Stimulated activated CD8-positive, alpha-beta memory T cell treated with anti-CD3 and anti-CD28 coated beads, Interleukin-15, amount 100 ng/mL, for 4 hours (primary cell): ENCODE data around the gene FBXL20.
"Not testable (repeated sequence)": the region's sequence is repeated elsewhere in the genome, so short reads cannot be mapped to it uniquely, and the experiment has no call there.

Experiments
- DNase-seq, 2 donors: peaks; one replicate each; pipeline ENCODE4 v3.0.0-alpha.2; 2020; ENCODE audit warnings: low read depth in 2 of 2

The FBXL20 gene

GRCh38 chr17:39401412-39402243 lies at the start of gene FBXL20:
Gene FBXL20, minus strand, starts transcription at chr17:39401626. Its CDS starts 224 bp downstream, at chr17:39401402.
- DNase-seq = peak; percentile 81 to 82

GRCh38 chr17:39450847-39451581 lies 49.6 kb upstream of the FBXL20 start, which contains the start of gene MED1:
Gene MED1, minus strand, starts transcription at chr17:39451263. Its CDS starts 201 bp downstream, at chr17:39451062.
- peak; percentile 79 to 81 for DNase-seq

- no peak for DNase-seq
Measured at GRCh38 chr17:39450051-39450450, 48.6 kb upstream of the FBXL20 start.

GRCh38 chr17:39447561-39447960 lies 46.1 kb upstream of the FBXL20 start:
- no peak for DNase-seq

GRCh38 chr17:39443326-39443725 lies 41.9 kb upstream of the FBXL20 start:
- DNase-seq = no peak

- DNase-seq = not testable (repeated sequence)
Measured at GRCh38 chr17:39439868-39440267, 38.4 kb upstream of the FBXL20 start.

- DNase-seq = no peak
Measured at GRCh38 chr17:39429600-39429999, 28.2 kb upstream of the FBXL20 start.

GRCh38 chr17:39416141-39416540 lies 14.7 kb upstream of the FBXL20 start:
- DNase-seq = no peak

GRCh38 chr17:39410279-39410678 lies 8.9 kb upstream of the FBXL20 start:
- DNase-seq = no peak

GRCh38 chr17:39408360-39408759 lies 6.9 kb upstream of the FBXL20 start:
- DNase-seq = no peak

- no peak for DNase-seq
Measured at GRCh38 chr17:39406951-39407350, 5.5 kb upstream of the FBXL20 start.

GRCh38 chr17:39405436-39405835 lies 4.0 kb upstream of the FBXL20 start:
- no peak for DNase-seq

- DNase-seq = no peak
Measured at GRCh38 chr17:39404542-39405378, 3.3 kb upstream of the FBXL20 start.

GRCh38 chr17:39402890-39403605 lies 1.6 kb upstream of the FBXL20 start:
- DNase-seq = no peak

- peak; percentile 67 to 69 for DNase-seq
Measured at GRCh38 chr17:39402244-39402889, 941 bp upstream of the FBXL20 start.

GRCh38 chr17:39400547-39401411 lies 647 bp downstream of the FBXL20 start:
- DNase-seq = peak in 1 of 2 donors; percentile 0

GRCh38 chr17:39399791-39400190 lies 1.6 kb downstream of the FBXL20 start:
- DNase-seq = no peak

- no peak for DNase-seq
Measured at GRCh38 chr17:39393736-39394135, 7.7 kb downstream of the FBXL20 start.

GRCh38 chr17:39391448-39391847 lies 10.0 kb downstream of the FBXL20 start:
- no peak for DNase-seq

GRCh38 chr17:39385040-39385439 lies 16.4 kb downstream of the FBXL20 start:
- DNase-seq = no peak
